Measurements from ENCODE around the gene TRIP6.

The TRIP6 gene

GRCh38 chr7:100888291-100888987 is 21.3 kb downstream of the TRIP6 start:
- H3K4me1 Mint-ChIP-seq (ENCODE audit: low read depth), result peaks cover 42% of the 10 kb centered on the region

GRCh38 chr7:100888988-100889750 is 22.0 kb downstream of the TRIP6 start, which contains the start of gene UFSP1:
Gene UFSP1, minus strand, starts transcription at chr7:100889715. Its CDS starts 444 bp downstream, at chr7:100889271.
- Mint-ChIP-seq H3K27me3 (peaks cover 3% of the 10 kb centered on the region), H3K4me1 (ENCODE audit: low read depth) (peaks cover 42% of the 10 kb centered on the region)

More at GRCh38 chr7:100888291-100888987, 21.3 kb downstream of the TRIP6 start:
- Mint-ChIP-seq H3K27ac (peak overlapping the region; percentile 90), H3K27me3 (peaks cover 3% of the 10 kb centered on the region), H3K36me3 (peaks cover 20% of the 10 kb centered on the region), H3K9me3 (ENCODE audit: low read depth) (no peaks in the 10 kb centered on the region), H3K4me3 (peak overlapping the region; percentile 90)

GRCh38 chr7:100890653-100891567 is 23.7 kb downstream of the TRIP6 start:
- peaks cover 4% of the 10 kb centered on the region for H3K27me3 Mint-ChIP-seq

More at GRCh38 chr7:100888988-100889750, 22.0 kb downstream of the TRIP6 start, which contains the start of gene UFSP1:
- Mint-ChIP-seq H3K27ac (peak within 1 kb of the TSS; percentile 90), H3K36me3 (peaks cover 20% of the 10 kb centered on the region), H3K9me3 (ENCODE audit: low read depth) (no peaks in the 10 kb centered on the region), H3K4me3 (peak within 1 kb of the TSS; percentile 90)

GRCh38 chr7:100891568-100892247 is 24.5 kb downstream of the TRIP6 start:
- Mint-ChIP-seq H3K9me3 (ENCODE audit: low read depth) (no peaks in the 10 kb centered on the region), H3K4me3 (peak overlapping the region; percentile 78), H3K27me3 (peaks cover 9% of the 10 kb centered on the region), H3K27ac (peak overlapping the region; percentile 41), H3K4me1 (ENCODE audit: low read depth) (peaks cover 34% of the 10 kb centered on the region), H3K36me3 (peaks cover 16% of the 10 kb centered on the region)

More at GRCh38 chr7:100890653-100891567, 23.7 kb downstream of the TRIP6 start:
- Mint-ChIP-seq H3K36me3 (peaks cover 14% of the 10 kb centered on the region), H3K27ac (peak overlapping the region; percentile 41), H3K4me3 (peak overlapping the region; percentile 80), H3K9me3 (ENCODE audit: low read depth) (no peaks in the 10 kb centered on the region), H3K4me1 (ENCODE audit: low read depth) (peaks cover 34% of the 10 kb centered on the region)

GRCh38 chr7:100892364-100893317 is 25.5 kb downstream of the TRIP6 start:
- peaks cover 28% of the 10 kb centered on the region for H3K4me1 Mint-ChIP-seq (ENCODE audit: low read depth)
- peaks cover 8% of the 10 kb centered on the region for H3K36me3 Mint-ChIP-seq
- no peaks in the 10 kb centered on the region for H3K9me3 Mint-ChIP-seq (ENCODE audit: low read depth)
- H3K27me3 Mint-ChIP-seq, result peaks cover 9% of the 10 kb centered on the region
- H3K27ac Mint-ChIP-seq, result no peak overlapping the region
- H3K4me3 Mint-ChIP-seq, result peak overlapping the region; percentile 22

GRCh38 chr7:100893318-100893895 is 26.2 kb downstream of the TRIP6 start:
- Mint-ChIP-seq H3K27ac (no peak overlapping the region), H3K9me3 (ENCODE audit: low read depth) (no peaks in the 10 kb centered on the region), H3K4me3 (no peak overlapping the region), H3K36me3 (peaks cover 2% of the 10 kb centered on the region), H3K4me1 (ENCODE audit: low read depth) (peaks cover 20% of the 10 kb centered on the region), H3K27me3 (peaks cover 15% of the 10 kb centered on the region)

- H3K36me3 Mint-ChIP-seq, result peaks cover 2% of the 10 kb centered on the region
- H3K4me1 Mint-ChIP-seq (ENCODE audit: low read depth), result peaks cover 18% of the 10 kb centered on the region
- no peaks in the 10 kb centered on the region for H3K9me3 Mint-ChIP-seq (ENCODE audit: low read depth)
- H3K27me3 Mint-ChIP-seq, result peaks cover 15% of the 10 kb centered on the region
- no peak overlapping the region for H3K27ac Mint-ChIP-seq
- peak overlapping the region; percentile 3 for H3K4me3 Mint-ChIP-seq
These were observed 26.9 kb downstream of the TRIP6 start for GRCh38 chr7:100893910-100894721.

GRCh38 chr7:100894860-100895700 is 27.9 kb downstream of the TRIP6 start:
- H3K4me3 Mint-ChIP-seq, result peak overlapping the region; percentile 23
- no peaks in the 10 kb centered on the region for H3K9me3 Mint-ChIP-seq (ENCODE audit: low read depth)
- H3K36me3 Mint-ChIP-seq, result peaks cover 2% of the 10 kb centered on the region
- no peak overlapping the region for H3K27ac Mint-ChIP-seq
- peaks cover 16% of the 10 kb centered on the region for H3K27me3 Mint-ChIP-seq
- H3K4me1 Mint-ChIP-seq (ENCODE audit: low read depth), result peaks cover 18% of the 10 kb centered on the region

- no peaks in the 10 kb centered on the region for H3K9me3 Mint-ChIP-seq (ENCODE audit: low read depth)
These were observed 28.4 kb downstream of the TRIP6 start, which contains the start of gene ACHE for GRCh38 chr7:100895701-100895955. Gene ACHE, minus strand, starts transcription at chr7:100895888. Its CDS starts 1,656 bp downstream, at chr7:100894232.

GRCh38 chr7:100895956-100896731 is 29.0 kb downstream of the TRIP6 start:
- peaks cover 24% of the 10 kb centered on the region for H3K27me3 Mint-ChIP-seq
- peaks cover 12% of the 10 kb centered on the region for H3K4me1 Mint-ChIP-seq (ENCODE audit: low read depth)
- H3K36me3 Mint-ChIP-seq, result peaks cover 2% of the 10 kb centered on the region
- H3K4me3 Mint-ChIP-seq, result peak overlapping the region; percentile 92
- H3K27ac Mint-ChIP-seq, result peak overlapping the region; percentile 46
- no peaks in the 10 kb centered on the region for H3K9me3 Mint-ChIP-seq (ENCODE audit: low read depth)

More at GRCh38 chr7:100895701-100895955, 28.4 kb downstream of the TRIP6 start, which contains the start of gene ACHE:
- Mint-ChIP-seq H3K27ac (peak within 1 kb of the TSS; percentile 46), H3K4me3 (peak within 1 kb of the TSS; percentile 92), H3K27me3 (peaks cover 19% of the 10 kb centered on the region), H3K4me1 (ENCODE audit: low read depth) (peaks cover 13% of the 10 kb centered on the region), H3K36me3 (peaks cover 2% of the 10 kb centered on the region)
